Lower lobe of right lung (tissue), 2 donors: ENCODE measurements around the gene DMKN. TPM values are rescaled to one million over a fixed set of nuclear protein-coding genes. Genes with fewer than 3 reads are reported as not detected.

ENCODE experiments used
- ATAC-seq, 2 donors: fragments of 200-7000 bp; cut with Tn5 transposase; one replicate each; pipeline ENCODE4 v1.9.1; 2020 to 2022; ENCODE audit warnings: mild to moderate bottlenecking in 2 of 2, moderate library complexity in 2 of 2
- DNase-seq: peaks from one replicate; pipeline ENCODE4 v3.0.0-alpha.2; 2020
- H3K27ac ChIP-seq: fragments of 200-600 bp; one replicate; pipeline ENCODE4 v1.8.0; 2022
- H3K27me3 ChIP-seq: fragments of 200-600 bp; one replicate; pipeline ENCODE4 v1.8.0; 2022; ENCODE audit warnings: low read depth
- H3K36me3 ChIP-seq: fragments of 200-600 bp; one replicate; pipeline ENCODE4 v1.8.0; 2022; ENCODE audit warnings: mild to moderate bottlenecking
- H3K4me1 ChIP-seq: fragments of 200-600 bp; one replicate; pipeline ENCODE4 v1.8.0; 2022
- H3K4me3 ChIP-seq: fragments of 200-600 bp; one replicate; pipeline ENCODE4 v1.8.0; 2022; ENCODE audit warnings: mild to moderate bottlenecking
- H3K9me3 ChIP-seq: fragments of 200-600 bp; one replicate; pipeline ENCODE4 v1.8.0; 2022
- CTCF ChIP-seq: fragments of 200-600 bp; IDR thresholded peaks from one replicate; pipeline ENCODE4 v1.8.0; 2022; ENCODE audit warnings: antibody characterized with exemption, mild to moderate bottlenecking
- intact Hi-C: fragments of 100-400 bp; cut with DNase I; formaldehyde crosslinking; loops from one replicate; pipeline ENCODE4 v1.11.0; 2022
- total RNA-seq: library from RNA; stranded (reverse); fragmentation: NEBNext Ultra II Directional; extraction: Animal tissue kit (Norgen Biotek cat#: 25700); gene quantifications from one replicate; pipeline ENCODE4 v1.2.1, GENCODE V29; 2021
- donor health status: DM: no; HTN: yes; CAD: no; lungs with severe emphysema.

DMKN gene
- total RNA-seq, 1 donor from 2014 or later, result 70.7 TPM

GRCh38 chr19:35524181-35524837 is 10.9 kb upstream of the DMKN start:
- Histone ChIP-seq H3K27me3 (peaks cover 29% of the 10 kb centered on the region), H3K9me3 (no peaks in the 10 kb centered on the region), H3K36me3 (no peaks in the 10 kb centered on the region), H3K27ac (no peak overlapping the region), H3K4me3 (no peak overlapping the region), H3K4me1 (no peaks in the 10 kb centered on the region)
- ATAC-seq (no peak), DNase-seq (no peak)
- TF ChIP-seq CTCF, result no peak
- intact Hi-C loops, result no loop called here

GRCh38 chr19:35522745-35523327 is 9.4 kb upstream of the DMKN start:
- peaks cover 15% of the 10 kb centered on the region for H3K27me3 ChIP-seq
- no peaks in the 10 kb centered on the region for H3K36me3 ChIP-seq
- no peak for DNase-seq
- H3K27ac ChIP-seq, result no peak overlapping the region
- no peaks in the 10 kb centered on the region for H3K4me1 ChIP-seq
- intact Hi-C loops, result no loop called here
- no peak for TF ChIP-seq CTCF
- no peaks in the 10 kb centered on the region for H3K9me3 ChIP-seq
- no peak overlapping the region for H3K4me3 ChIP-seq
- ATAC-seq, result no peak

GRCh38 chr19:35521124-35521743 is 7.8 kb upstream of the DMKN start:
- Histone ChIP-seq H3K27me3 (peaks cover 9% of the 10 kb centered on the region), H3K27ac (no peak overlapping the region), H3K9me3 (no peaks in the 10 kb centered on the region), H3K4me1 (no peaks in the 10 kb centered on the region), H3K4me3 (no peak overlapping the region), H3K36me3 (no peaks in the 10 kb centered on the region)
- no peak for DNase-seq
- TF ChIP-seq CTCF, result no peak
- intact Hi-C loops, result no loop called here
- ATAC-seq, result no peak

- H3K27ac ChIP-seq, result no peak overlapping the region
- H3K4me3 ChIP-seq, result no peak overlapping the region
- H3K9me3 ChIP-seq, result no peaks in the 10 kb centered on the region
- ATAC-seq (no peak), DNase-seq (no peak)
- H3K27me3 ChIP-seq, result peaks cover 2% of the 10 kb centered on the region
- intact Hi-C loops, result no loop called here
- TF ChIP-seq CTCF, result no peak
- H3K4me1 ChIP-seq, result no peaks in the 10 kb centered on the region
- H3K36me3 ChIP-seq, result no peaks in the 10 kb centered on the region
Observed at GRCh38 chr19:35519291-35519690, 5.8 kb upstream of the DMKN start.

GRCh38 chr19:35518313-35518712 is 4.9 kb upstream of the DMKN start:
- H3K27me3 ChIP-seq, result peaks cover 9% of the 10 kb centered on the region
- intact Hi-C loops, result no loop called here
- no peaks in the 10 kb centered on the region for H3K4me1 ChIP-seq
- H3K27ac ChIP-seq, result no peak overlapping the region
- no peaks in the 10 kb centered on the region for H3K36me3 ChIP-seq
- H3K9me3 ChIP-seq, result no peaks in the 10 kb centered on the region
- no peak overlapping the region for H3K4me3 ChIP-seq
- ATAC-seq, result peak; percentile 49 to 62
- no peak for TF ChIP-seq CTCF
- DNase-seq, result no peak
